ENCODE results near the gene DYRK1A. TPM values are rescaled to one million over a fixed set of nuclear protein-coding genes. Genes with fewer than 3 reads are reported as not detected.

The DYRK1A gene
- polyA plus RNA-seq, 1 donor = 52.4 TPM

GRCh38 chr21:37365517-37366481 lies 774 bp upstream of the DYRK1A start:
- no peak for DNase-seq (ENCODE audit: low read depth)

- DNase-seq (ENCODE audit: low read depth) = no peak
Measured at GRCh38 chr21:37367336-37367702, 746 bp downstream of the DYRK1A start.

- DNase-seq (ENCODE audit: low read depth) = no peak
Measured at GRCh38 chr21:37367703-37368540, 1.3 kb downstream of the DYRK1A start.

- DNase-seq (ENCODE audit: low read depth) = no peak
Measured at GRCh38 chr21:37368541-37369279, 2.1 kb downstream of the DYRK1A start.

- DNase-seq (ENCODE audit: low read depth) = no peak
Measured at GRCh38 chr21:37369307-37369854, 2.8 kb downstream of the DYRK1A start.

GRCh38 chr21:37370152-37371040 lies 3.8 kb downstream of the DYRK1A start:
- no peak for DNase-seq (ENCODE audit: low read depth)

GRCh38 chr21:37371041-37371397 lies 4.4 kb downstream of the DYRK1A start:
- DNase-seq (ENCODE audit: low read depth) = no peak

- DNase-seq (ENCODE audit: low read depth) = no peak
Measured at GRCh38 chr21:37372127-37372731, 5.7 kb downstream of the DYRK1A start.

- no peak for DNase-seq (ENCODE audit: low read depth)
Measured at GRCh38 chr21:37372951-37373350, 6.4 kb downstream of the DYRK1A start.

- no peak for DNase-seq (ENCODE audit: low read depth)
Measured at GRCh38 chr21:37373539-37373938, 7.0 kb downstream of the DYRK1A start.

GRCh38 chr21:37374027-37374426 lies 7.5 kb downstream of the DYRK1A start:
- no peak for DNase-seq (ENCODE audit: low read depth)

GRCh38 chr21:37375866-37376574 lies 9.4 kb downstream of the DYRK1A start:
- no peak for DNase-seq (ENCODE audit: low read depth)

- DNase-seq (ENCODE audit: low read depth) = no peak
Measured at GRCh38 chr21:37378700-37379139, 12.1 kb downstream of the DYRK1A start.

GRCh38 chr21:37380349-37381323 lies 14.1 kb downstream of the DYRK1A start:
- no peak for DNase-seq (ENCODE audit: low read depth)

- DNase-seq (ENCODE audit: low read depth) = no peak
Measured at GRCh38 chr21:37381883-37382585, 15.5 kb downstream of the DYRK1A start.

GRCh38 chr21:37383086-37383485 lies 16.5 kb downstream of the DYRK1A start:
- DNase-seq (ENCODE audit: low read depth) = no peak

GRCh38 chr21:37383784-37384311 lies 17.3 kb downstream of the DYRK1A start:
- DNase-seq (ENCODE audit: low read depth) = no peak
